WTC11 (cell line): ENCODE results near the gene KLC4.

Experiments used
- CBFB ChIP-seq: sonication (generic); formaldehyde crosslinking; IDR thresholded peaks from 2 replicates; pipeline ENCODE4 v1.8.1; 2022; ENCODE audit warnings: mild to moderate bottlenecking, low read depth, missing genetic modification reagents
- E2F1 ChIP-seq: sonication (generic); formaldehyde crosslinking; IDR thresholded peaks from 2 replicates; pipeline ENCODE4 v1.8.0; 2022; ENCODE audit warnings: mild to moderate bottlenecking, missing genetic modification reagents
- ESRRA ChIP-seq: sonication (generic); formaldehyde crosslinking; IDR thresholded peaks from 2 replicates; pipeline ENCODE4 v1.8.1; 2022; ENCODE audit warnings: mild to moderate bottlenecking, missing genetic modification reagents, borderline replicate concordance
- GTF2I ChIP-seq: fragments of 250-450 bp; sonication (Bioruptor Pico); conservative IDR thresholded peaks from 2 replicates; pipeline ENCODE4 v1.4.0; 2021; ENCODE audit warnings: mild to moderate bottlenecking
- JUN ChIP-seq: sonication (generic); formaldehyde crosslinking; IDR thresholded peaks from 2 replicates; pipeline ENCODE4 v1.8.0; 2023; ENCODE audit warnings: mild to moderate bottlenecking, missing genetic modification reagents
- NFYB ChIP-seq: sonication (generic); formaldehyde crosslinking; conservative IDR thresholded peaks from 2 replicates; pipeline ENCODE4 v1.8.0; 2022; ENCODE audit warnings: low read depth, missing genetic modification reagents
- USF1 ChIP-seq: sonication (generic); formaldehyde crosslinking; IDR thresholded peaks from 2 replicates; pipeline ENCODE4 v1.8.0; 2022; ENCODE audit warnings: mild to moderate bottlenecking, missing genetic modification reagents
- ZNF512 ChIP-seq: sonication (generic); formaldehyde crosslinking; IDR thresholded peaks from 2 replicates; pipeline ENCODE4 v1.8.1; 2022; ENCODE audit warnings: missing genetic modification reagents, borderline replicate concordance
- TF ChIP-seq, protein P1 (sequence below): sonication (generic); formaldehyde crosslinking; IDR thresholded peaks from 2 replicates; pipeline ENCODE4 v1.8.1; 2023; ENCODE audit warnings: mild to moderate bottlenecking, missing genetic modification reagents
- TF ChIP-seq, protein P2 (sequence below): fragments of 200-600 bp; IDR thresholded peaks from 2 replicates; pipeline ENCODE4 v1.8.0; 2022; ENCODE audit warnings: antibody characterized with exemption
- TF ChIP-seq, protein P3 (sequence below): sonication (generic); formaldehyde crosslinking; IDR thresholded peaks from 2 replicates; pipeline ENCODE4 v1.8.1; 2023; ENCODE audit warnings: mild to moderate bottlenecking, missing genetic modification reagents, moderate library complexity

DNA sequence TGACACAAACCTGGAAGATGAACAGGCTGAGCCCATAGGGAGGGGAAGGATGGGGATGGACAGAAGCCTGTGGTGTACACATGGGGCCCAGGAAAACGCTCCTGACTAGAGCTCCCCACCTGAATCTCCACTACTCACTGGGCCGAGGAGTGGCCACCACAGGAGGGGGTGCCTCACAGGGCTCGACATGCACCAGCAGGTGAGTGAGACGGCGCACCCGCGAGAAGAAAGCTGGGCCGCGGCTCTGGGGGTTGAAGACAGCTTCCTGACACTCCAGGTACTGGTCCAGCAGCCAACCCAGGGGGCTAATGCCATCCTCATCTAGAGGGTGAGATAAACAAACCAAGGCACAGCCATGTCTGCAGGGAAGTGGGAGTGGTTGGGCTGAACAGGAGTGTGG lies 16.1 kb upstream of the KLC4 start:
- TF ChIP-seq, protein P1, sequence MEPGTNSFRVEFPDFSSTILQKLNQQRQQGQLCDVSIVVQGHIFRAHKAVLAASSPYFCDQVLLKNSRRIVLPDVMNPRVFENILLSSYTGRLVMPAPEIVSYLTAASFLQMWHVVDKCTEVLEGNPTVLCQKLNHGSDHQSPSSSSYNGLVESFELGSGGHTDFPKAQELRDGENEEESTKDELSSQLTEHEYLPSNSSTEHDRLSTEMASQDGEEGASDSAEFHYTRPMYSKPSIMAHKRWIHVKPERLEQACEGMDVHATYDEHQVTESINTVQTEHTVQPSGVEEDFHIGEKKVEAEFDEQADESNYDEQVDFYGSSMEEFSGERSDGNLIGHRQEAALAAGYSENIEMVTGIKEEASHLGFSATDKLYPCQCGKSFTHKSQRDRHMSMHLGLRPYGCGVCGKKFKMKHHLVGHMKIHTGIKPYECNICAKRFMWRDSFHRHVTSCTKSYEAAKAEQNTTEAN = no peak
- TF ChIP-seq JUN (CRISPR knock-in tag) = no peak
- TF ChIP-seq NFYB (CRISPR knock-in tag) = no peak
- TF ChIP-seq CBFB (CRISPR knock-in tag) = no peak
- TF ChIP-seq USF1 (CRISPR knock-in tag) = no peak
- no peak for TF ChIP-seq GTF2I
- TF ChIP-seq ZNF512 (CRISPR knock-in tag) = no peak
- TF ChIP-seq, protein P2, sequence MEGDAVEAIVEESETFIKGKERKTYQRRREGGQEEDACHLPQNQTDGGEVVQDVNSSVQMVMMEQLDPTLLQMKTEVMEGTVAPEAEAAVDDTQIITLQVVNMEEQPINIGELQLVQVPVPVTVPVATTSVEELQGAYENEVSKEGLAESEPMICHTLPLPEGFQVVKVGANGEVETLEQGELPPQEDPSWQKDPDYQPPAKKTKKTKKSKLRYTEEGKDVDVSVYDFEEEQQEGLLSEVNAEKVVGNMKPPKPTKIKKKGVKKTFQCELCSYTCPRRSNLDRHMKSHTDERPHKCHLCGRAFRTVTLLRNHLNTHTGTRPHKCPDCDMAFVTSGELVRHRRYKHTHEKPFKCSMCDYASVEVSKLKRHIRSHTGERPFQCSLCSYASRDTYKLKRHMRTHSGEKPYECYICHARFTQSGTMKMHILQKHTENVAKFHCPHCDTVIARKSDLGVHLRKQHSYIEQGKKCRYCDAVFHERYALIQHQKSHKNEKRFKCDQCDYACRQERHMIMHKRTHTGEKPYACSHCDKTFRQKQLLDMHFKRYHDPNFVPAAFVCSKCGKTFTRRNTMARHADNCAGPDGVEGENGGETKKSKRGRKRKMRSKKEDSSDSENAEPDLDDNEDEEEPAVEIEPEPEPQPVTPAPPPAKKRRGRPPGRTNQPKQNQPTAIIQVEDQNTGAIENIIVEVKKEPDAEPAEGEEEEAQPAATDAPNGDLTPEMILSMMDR = no peak
- TF ChIP-seq ESRRA (CRISPR knock-in tag) = no peak
- no peak for TF ChIP-seq E2F1 (CRISPR knock-in tag)
- TF ChIP-seq, protein P3, sequence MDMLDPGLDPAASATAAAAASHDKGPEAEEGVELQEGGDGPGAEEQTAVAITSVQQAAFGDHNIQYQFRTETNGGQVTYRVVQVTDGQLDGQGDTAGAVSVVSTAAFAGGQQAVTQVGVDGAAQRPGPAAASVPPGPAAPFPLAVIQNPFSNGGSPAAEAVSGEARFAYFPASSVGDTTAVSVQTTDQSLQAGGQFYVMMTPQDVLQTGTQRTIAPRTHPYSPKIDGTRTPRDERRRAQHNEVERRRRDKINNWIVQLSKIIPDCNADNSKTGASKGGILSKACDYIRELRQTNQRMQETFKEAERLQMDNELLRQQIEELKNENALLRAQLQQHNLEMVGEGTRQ (CRISPR knock-in tag) = no peak
